GM19240 (cell line): ENCODE results near the gene C10orf67.
"Not testable (repeated sequence)": the region's sequence is repeated elsewhere in the genome, so short reads cannot be mapped to it uniquely, and the experiment has no call there.

ENCODE experiments used
- DNase-seq: peaks from one replicate; pipeline ENCODE4 v3.0.0; 2011; ENCODE audit warnings: low spot score; ENCODE audit not compliant: insufficient read length

The C10orf67 gene

GRCh38 chr10:23280419-23281043 lies 64.1 kb downstream of the C10orf67 start:
- DNase-seq = no peak

- no peak for DNase-seq
Observed at GRCh38 chr10:23275355-23275754, 69.2 kb downstream of the C10orf67 start.

GRCh38 chr10:23274179-23274578 lies 70.4 kb downstream of the C10orf67 start:
- DNase-seq = not testable (repeated sequence)

GRCh38 chr10:23270531-23270930 lies 74.1 kb downstream of the C10orf67 start:
- no peak for DNase-seq

GRCh38 chr10:23263441-23264164 lies 81.0 kb downstream of the C10orf67 start:
- DNase-seq = no peak

GRCh38 chr10:23262928-23263327 lies 81.7 kb downstream of the C10orf67 start:
- DNase-seq = no peak

- DNase-seq = no peak
Observed at GRCh38 chr10:23258516-23258915, 86.1 kb downstream of the C10orf67 start.

- no peak for DNase-seq
Observed at GRCh38 chr10:23253780-23254179, 90.8 kb downstream of the C10orf67 start.

- not testable (repeated sequence) for DNase-seq
Observed at GRCh38 chr10:23252859-23253258, 91.7 kb downstream of the C10orf67 start.

- DNase-seq = not testable (repeated sequence)
Observed at GRCh38 chr10:23241779-23242178, 102.8 kb downstream of the C10orf67 start.

- DNase-seq = no peak
Observed at GRCh38 chr10:23238015-23238414, 106.6 kb downstream of the C10orf67 start.

GRCh38 chr10:23230582-23230981 lies 114.0 kb downstream of the C10orf67 start:
- no peak for DNase-seq

- DNase-seq = no peak
Observed at GRCh38 chr10:23217471-23217870, 127.1 kb downstream of the C10orf67 start.

GRCh38 chr10:23205972-23206642 lies 138.5 kb downstream of the C10orf67 start:
- no peak for DNase-seq

GRCh38 chr10:23204773-23205172 lies 139.8 kb downstream of the C10orf67 start:
- no peak for DNase-seq

GRCh38 chr10:23203369-23204325 lies 140.9 kb downstream of the C10orf67 start:
- DNase-seq = no peak

- no peak for DNase-seq
Observed at GRCh38 chr10:23202779-23203178, 141.8 kb downstream of the C10orf67 start.

GRCh38 chr10:23201837-23202236 lies 142.8 kb downstream of the C10orf67 start:
- no peak for DNase-seq

- no peak for DNase-seq
Observed at GRCh38 chr10:23200997-23201652, 143.5 kb downstream of the C10orf67 start.

GRCh38 chr10:23200586-23200985 lies 144.0 kb downstream of the C10orf67 start:
- DNase-seq = no peak
